Fibroblast of upper back skin (primary cell): ENCODE data around the gene BOC.

Source experiments
- DNase-seq: peaks from one replicate; pipeline ENCODE4 v3.0.0-alpha.2; 2013

BOC gene

GRCh38 chr3:113271189-113271588 lies 59.8 kb downstream of the BOC start:
- DNase-seq: no peak

- no peak for DNase-seq
Observed at GRCh38 chr3:113271594-113272384, 60.4 kb downstream of the BOC start.

GRCh38 chr3:113272385-113272779 lies 61.0 kb downstream of the BOC start:
- no peak for DNase-seq

- no peak for DNase-seq
Observed at GRCh38 chr3:113273011-113273410, 61.7 kb downstream of the BOC start.

GRCh38 chr3:113273604-113274378 lies 62.4 kb downstream of the BOC start:
- DNase-seq: no peak

- DNase-seq: no peak
Observed at GRCh38 chr3:113274425-113275257, 63.3 kb downstream of the BOC start.

- DNase-seq: no peak
Observed at GRCh38 chr3:113275258-113275556, 63.9 kb downstream of the BOC start.

GRCh38 chr3:113275583-113275928 lies 64.2 kb downstream of the BOC start:
- DNase-seq: no peak

GRCh38 chr3:113275929-113276750 lies 64.8 kb downstream of the BOC start:
- DNase-seq: peak; percentile 58

GRCh38 chr3:113276751-113277080 lies 65.4 kb downstream of the BOC start:
- DNase-seq: no peak

- no peak for DNase-seq
Observed at GRCh38 chr3:113277414-113277813, 66.1 kb downstream of the BOC start.

- no peak for DNase-seq
Observed at GRCh38 chr3:113277941-113278598, 66.7 kb downstream of the BOC start.

- DNase-seq: no peak
Observed at GRCh38 chr3:113278599-113278955, 67.2 kb downstream of the BOC start.

- no peak for DNase-seq
Observed at GRCh38 chr3:113279686-113280085, 68.3 kb downstream of the BOC start.

- DNase-seq: no peak
Observed at GRCh38 chr3:113283306-113283705, 71.9 kb downstream of the BOC start.

- no peak for DNase-seq
Observed at GRCh38 chr3:113284453-113285050, 73.2 kb downstream of the BOC start.

- DNase-seq: no peak
Observed at GRCh38 chr3:113285226-113285625, 73.9 kb downstream of the BOC start.

- DNase-seq: no peak
Observed at GRCh38 chr3:113285741-113286140, 74.4 kb downstream of the BOC start.

GRCh38 chr3:113286524-113286923 lies 75.2 kb downstream of the BOC start:
- DNase-seq: no peak

- peak; percentile 59 for DNase-seq
Observed at GRCh38 chr3:113287111-113287802, 75.9 kb downstream of the BOC start.
